Body of pancreas (tissue), 4 donors: Measurements from ENCODE around the gene TSPEAR. TPM values are rescaled to one million over a fixed set of nuclear protein-coding genes. Genes with fewer than 3 reads are reported as not detected.

ENCODE experiments used
- ATAC-seq: fragments of 150-250 bp; one replicate; pipeline ENCODE4 v1.9.1; 2016
- DNase-seq, 4 donors: peaks; one replicate each; pipeline ENCODE4 v3.0.0-alpha.2; 2019
- H3K27ac ChIP-seq, 4 donors: fragments of 200-600 bp; sonication (generic); 1 replicate in 3 of 4; 2 replicates in 1 of 4; pipeline versions ENCODE4 v1.5.1 to v1.6.1; 2016 to 2019; ENCODE audit warnings: mild to moderate bottlenecking in 1 of 4, mixed read lengths in 1 of 4, moderate library complexity in 1 of 4
- H3K27me3 ChIP-seq, 2 donors: fragments of 200-600 bp; sonication (generic); one replicate each; pipeline ENCODE4 v1.6.0; 2016; ENCODE audit warnings: mild to moderate bottlenecking in 1 of 2
- H3K36me3 ChIP-seq, 2 donors: fragments of 200-600 bp; sonication (generic); replicated peaks in 1 of 2; 2 replicates each; pipeline ENCODE4 v1.5.1; 2016; ENCODE audit warnings: low read depth in 2 of 2; ENCODE audit not compliant: insufficient read depth in 1 of 2
- H3K4me1 ChIP-seq: fragments of 200-600 bp; sonication (generic); one replicate; pipeline ENCODE4 v1.6.0; 2016
- H3K4me3 ChIP-seq, 2 donors: fragments of 200-600 bp; sonication (generic); 1 replicate in 1 of 2; 2 replicates in 1 of 2; pipeline ENCODE4 v1.5.1; 2016 to 2019
- H3K9me3 ChIP-seq, 3 donors: fragments of 200-600 bp; sonication (generic); 1 replicate in 2 of 3; 2 replicates in 1 of 3; pipeline ENCODE4 v1.5.1; 2016
- CTCF ChIP-seq, 7 experiments: fragments of 450-650 bp in 4 of 7; fragments of 200-600 bp in 3 of 7; sonication (generic) in 3 of 7; IDR thresholded peaks; one replicate each; pipeline ENCODE4 v1.5.1; 2016 to 2019; ENCODE audit warnings: antibody characterized with exemption in 7 of 7
- POLR2A ChIP-seq, 3 donors: fragments of 450-650 bp; IDR thresholded peaks; one replicate each; pipeline ENCODE4 v1.6.1; 2016; ENCODE audit warnings: antibody characterized with exemption in 3 of 3, mild to moderate bottlenecking in 2 of 3
- WGBS, 2 donors: methylation state at CpG; one replicate each; pipeline ENCODE4 v1.1.5; 2017; 5-methylcytosine and 5-hydroxymethylcytosine counted together
- intact Hi-C: fragments of 100-400 bp; cut with DNase I; formaldehyde crosslinking; loops from one replicate; pipeline ENCODE4 v1.15.1; 2023
- total RNA-seq, 2 donors: library from RNA; depleted of rRNA; stranded (reverse); fragments of >200 nt; gene quantifications; one replicate each; pipeline ENCODE4 v1.1.0, GENCODE V29; 2016

Gene TSPEAR
- total RNA-seq, 2 donors from 2014 or later = 0.52 TPM; not detected in 1

GRCh38 chr21:44516828-44517174 lies 194.6 kb downstream of the TSPEAR start:
- DNase-seq (no peak), ATAC-seq (no peak)
- 78 to 83% methylated on average over 10 of the region's 10 CpGs for WGBS, 2 donors
- no peak overlapping the region for H3K4me3 ChIP-seq
- H3K27ac ChIP-seq = no peak overlapping the region
- H3K36me3 ChIP-seq = no peaks in the 10 kb centered on the region
- no peaks in the 10 kb centered on the region for H3K9me3 ChIP-seq
- no peaks in the 10 kb centered on the region for H3K27me3 ChIP-seq
- intact Hi-C loops = loop anchor here (10.0 kb wide), 1 partner anchor 288 kb away; the partner anchor contains the start of gene UBE2G2
- H3K4me1 ChIP-seq = no peaks in the 10 kb centered on the region
- no peak for TF ChIP-seq POLR2A (IDR thresholded peaks at IDR 0.05)
- TF ChIP-seq CTCF (IDR thresholded peaks at IDR 0.05) = no peak

- TF ChIP-seq CTCF (IDR thresholded peaks at IDR 0.05) (no peak), POLR2A (IDR thresholded peaks at IDR 0.05) (no peak)
- Histone ChIP-seq H3K36me3 (no peaks in the 10 kb centered on the region), H3K4me1 (no peaks in the 10 kb centered on the region), H3K9me3 (no peaks in the 10 kb centered on the region), H3K27me3 (no peaks in the 10 kb centered on the region), H3K4me3 (no peak overlapping the region), H3K27ac (no peak overlapping the region)
- WGBS, 2 donors = 76% methylated on average over 13 of the region's 13 CpGs; no CpG with 5 or more reads in 1 of the 2 donors
- ATAC-seq = no peak
- no peak for DNase-seq
- intact Hi-C loops = loop anchor here (10.0 kb wide), 1 partner anchor 288 kb away; the partner anchor contains the start of gene UBE2G2
These were observed 195.0 kb downstream of the TSPEAR start for GRCh38 chr21:44516342-44516741.

- Histone ChIP-seq H3K27me3 (no peaks in the 10 kb centered on the region), H3K27ac (no peak overlapping the region), H3K4me1 (peaks cover 4% of the 10 kb centered on the region), H3K9me3 (no peaks in the 10 kb centered on the region), H3K36me3 (no peaks in the 10 kb centered on the region), H3K4me3 (no peak overlapping the region)
- DNase-seq = no peak
- WGBS, 2 donors = 80% methylated on average over 17 to 32 of the region's 32 CpGs
- intact Hi-C loops = loop anchor here (10.0 kb wide), 1 partner anchor 289 kb away; the partner anchor contains the start of gene UBE2G2
- TF ChIP-seq CTCF (IDR thresholded peaks at IDR 0.05) (no peak), POLR2A (IDR thresholded peaks at IDR 0.05) (no peak)
- no peak for ATAC-seq
These were observed 195.8 kb downstream of the TSPEAR start for GRCh38 chr21:44515359-44516165.

- H3K4me1 ChIP-seq = peaks cover 11% of the 10 kb centered on the region
- ATAC-seq (no peak), DNase-seq (no peak)
- 66 to 72% methylated on average over 10 to 11 of the region's 11 CpGs for WGBS, 2 donors
- no peaks in the 10 kb centered on the region for H3K27me3 ChIP-seq
- no peak overlapping the region for H3K4me3 ChIP-seq
- intact Hi-C loops = loop anchor here (10.0 kb wide), 1 partner anchor 290 kb away; the partner anchor contains the start of gene UBE2G2
- no peak overlapping the region for H3K27ac ChIP-seq
- no peaks in the 10 kb centered on the region for H3K9me3 ChIP-seq
- TF ChIP-seq POLR2A (IDR thresholded peaks at IDR 0.05) = no peak
- no peak for TF ChIP-seq CTCF (IDR thresholded peaks at IDR 0.05)
- H3K36me3 ChIP-seq = no peaks in the 10 kb centered on the region
These were observed 196.5 kb downstream of the TSPEAR start for GRCh38 chr21:44514746-44515358.
